ENCODE results near the gene MEX3C.

- TF ChIP-seq CTCF (IDR thresholded peaks at IDR 0.05) (no peak), POLR2AphosphoS5 (IDR thresholded peaks at IDR 0.05) (no peak), POLR2A (IDR thresholded peaks at IDR 0.05) (no peak)
Measured at GRCh38 chr18:51151185-51151567, 46.3 kb downstream of the MEX3C start.

All from upper lobe of left lung (tissue), 4 donors.